HFFc6 (cell line): ENCODE data around the gene SH3PXD2B. TPM values are rescaled to one million over a fixed set of nuclear protein-coding genes. Genes with fewer than 3 reads are reported as not detected.

Experiments used
- DNase-seq: peaks from one replicate; pipeline ENCODE4 v3.0.0-alpha.2; 2018
- H3K27ac Mint-ChIP-seq: 2 replicates; pipeline ENCODE4 v1.8.0; 2020; ENCODE audit warnings: mild to moderate bottlenecking, mixed read lengths
- H3K27me3 Mint-ChIP-seq: 2 replicates; pipeline ENCODE4 v1.8.0; 2021; ENCODE audit warnings: mild to moderate bottlenecking, moderate library complexity, mixed read lengths; ENCODE audit not compliant: insufficient read depth
- H3K36me3 Mint-ChIP-seq: 2 replicates; pipeline ENCODE4 v1.8.0; 2021; ENCODE audit warnings: low read depth, mixed read lengths
- H3K4me1 Mint-ChIP-seq: 2 replicates; pipeline ENCODE4 v1.8.0; 2020; ENCODE audit warnings: low read depth, mixed read lengths
- H3K4me3 Mint-ChIP-seq: 2 replicates; pipeline ENCODE4 v1.8.0; 2020; ENCODE audit warnings: mild to moderate bottlenecking, moderate library complexity, mixed read lengths
- H3K9me3 Mint-ChIP-seq: 2 replicates; pipeline ENCODE4 v1.8.0; 2020; ENCODE audit warnings: mild to moderate bottlenecking, mixed read lengths
- total RNA-seq, 6 experiments: library from RNA; stranded (reverse); fragmentation: NEBNext Ultra II Directional; extraction: Animal tissue kit (Norgen Biotek cat#: 25700); gene quantifications; 2 replicates in 1 of 6; 3 replicates in 5 of 6; pipeline ENCODE4 v1.2.3, GENCODE V29; 2021
- TF ChIP-seq, protein P1 (sequence below): fragments of 200-600 bp; sonication (generic); IDR thresholded peaks from 2 replicates; pipeline ENCODE4 v1.5.0; 2021; ENCODE audit warnings: antibody characterized with exemption, mild to moderate bottlenecking

Gene SH3PXD2B
- total RNA-seq, 6 experiments from 2014 or later, result 12.4 to 28.4 (median 24.3) TPM

DNA sequence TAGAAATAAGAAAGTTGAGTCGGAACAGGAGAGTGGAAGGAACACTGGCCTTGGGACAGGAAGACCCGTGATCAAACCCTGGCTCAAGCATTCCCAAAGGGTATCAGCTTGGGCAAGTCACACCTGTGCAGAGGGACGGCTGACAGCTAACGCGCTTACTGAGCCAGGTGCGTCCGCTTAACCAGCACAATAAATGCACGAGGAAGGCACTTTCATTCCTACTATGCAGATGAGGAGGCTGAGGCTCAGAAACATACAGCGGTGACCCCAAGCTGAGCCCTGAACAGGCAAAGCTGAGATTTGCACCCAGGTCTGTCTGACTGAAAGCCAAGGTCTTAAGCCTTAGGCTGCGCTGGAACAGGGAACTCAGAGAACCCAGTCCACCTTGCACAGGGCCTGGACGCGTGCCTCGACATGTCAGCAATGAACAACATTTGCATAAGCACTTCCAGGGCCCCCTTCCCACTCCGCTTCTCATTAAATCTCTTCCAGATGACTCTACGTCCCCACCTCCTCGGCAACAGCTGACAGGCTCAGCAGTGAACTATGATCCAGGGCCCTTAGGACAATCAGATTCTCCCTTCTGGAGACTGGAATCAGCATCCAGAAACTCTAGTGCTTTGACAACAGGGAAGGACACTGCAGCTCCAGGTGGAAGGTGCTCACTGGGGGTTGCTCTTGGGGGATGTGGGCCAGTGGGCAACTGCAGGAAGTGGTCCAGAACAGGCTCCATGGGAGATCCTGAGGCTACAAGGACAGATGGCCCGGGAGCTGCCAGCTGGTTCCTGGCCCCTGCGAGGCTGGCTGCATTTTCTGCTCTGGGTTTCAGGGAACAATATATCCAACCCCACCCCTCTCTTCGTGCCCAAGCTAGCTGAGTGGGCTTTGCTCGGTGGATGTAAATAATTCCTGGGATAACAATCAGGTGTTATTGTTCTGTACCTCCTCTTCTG lies 35.2 kb downstream of the SH3PXD2B start:
- peaks cover 3% of the 10 kb centered on the region; the same call in 1 of the 2 replicates for H3K27me3 Mint-ChIP-seq
- H3K4me1 Mint-ChIP-seq, result peaks cover 54% of the 10 kb centered on the region
- peak overlapping the region; percentile 89; the same call in 1 of the 2 replicates for H3K27ac Mint-ChIP-seq
- no peaks in the 10 kb centered on the region for H3K9me3 Mint-ChIP-seq
- peaks cover 6% of the 10 kb centered on the region for H3K36me3 Mint-ChIP-seq
- TF ChIP-seq, protein P1, sequence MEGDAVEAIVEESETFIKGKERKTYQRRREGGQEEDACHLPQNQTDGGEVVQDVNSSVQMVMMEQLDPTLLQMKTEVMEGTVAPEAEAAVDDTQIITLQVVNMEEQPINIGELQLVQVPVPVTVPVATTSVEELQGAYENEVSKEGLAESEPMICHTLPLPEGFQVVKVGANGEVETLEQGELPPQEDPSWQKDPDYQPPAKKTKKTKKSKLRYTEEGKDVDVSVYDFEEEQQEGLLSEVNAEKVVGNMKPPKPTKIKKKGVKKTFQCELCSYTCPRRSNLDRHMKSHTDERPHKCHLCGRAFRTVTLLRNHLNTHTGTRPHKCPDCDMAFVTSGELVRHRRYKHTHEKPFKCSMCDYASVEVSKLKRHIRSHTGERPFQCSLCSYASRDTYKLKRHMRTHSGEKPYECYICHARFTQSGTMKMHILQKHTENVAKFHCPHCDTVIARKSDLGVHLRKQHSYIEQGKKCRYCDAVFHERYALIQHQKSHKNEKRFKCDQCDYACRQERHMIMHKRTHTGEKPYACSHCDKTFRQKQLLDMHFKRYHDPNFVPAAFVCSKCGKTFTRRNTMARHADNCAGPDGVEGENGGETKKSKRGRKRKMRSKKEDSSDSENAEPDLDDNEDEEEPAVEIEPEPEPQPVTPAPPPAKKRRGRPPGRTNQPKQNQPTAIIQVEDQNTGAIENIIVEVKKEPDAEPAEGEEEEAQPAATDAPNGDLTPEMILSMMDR, result no peak
- no peak overlapping the region for H3K4me3 Mint-ChIP-seq
- DNase-seq, result no peak

DNA sequence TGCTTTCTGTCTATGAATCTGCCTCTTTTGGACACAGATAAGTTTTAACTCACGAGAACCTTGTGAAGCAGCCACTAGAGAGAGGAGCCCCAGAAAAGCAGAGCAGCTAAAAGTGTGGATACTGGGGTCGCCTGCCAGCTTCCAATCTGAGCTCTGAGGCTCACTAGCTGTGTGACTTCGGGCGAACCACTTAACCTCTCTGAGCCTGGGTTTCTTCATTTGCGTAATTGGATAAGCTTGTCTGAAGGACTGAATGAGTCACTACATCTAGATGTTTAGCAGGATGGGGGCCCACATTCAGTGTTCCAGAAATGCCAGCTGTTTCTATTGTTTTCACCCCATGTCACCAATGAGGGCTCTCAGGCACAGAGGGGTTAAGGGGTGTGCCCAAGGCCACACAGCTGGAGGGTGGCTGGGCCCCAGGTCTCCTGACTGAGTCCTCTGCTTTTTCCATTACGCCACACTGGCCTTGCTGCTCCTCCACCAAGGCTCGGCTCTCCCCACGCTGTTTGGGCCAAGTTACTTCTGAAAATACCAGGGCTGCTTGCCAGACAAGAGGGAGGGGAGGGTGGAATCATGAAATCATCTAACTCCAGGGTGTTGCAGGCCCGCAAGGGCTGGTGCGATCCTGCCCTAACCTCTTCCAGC lies 36.2 kb downstream of the SH3PXD2B start:
- Mint-ChIP-seq H3K27ac (peak overlapping the region; percentile 89), H3K36me3 (peaks cover 6% of the 10 kb centered on the region), H3K9me3 (no peaks in the 10 kb centered on the region), H3K4me1 (peaks cover 64% of the 10 kb centered on the region), H3K27me3 (peaks cover 3% of the 10 kb centered on the region; the same call in 1 of the 2 replicates), H3K4me3 (peak overlapping the region; percentile 72)
- TF ChIP-seq, protein P1, result no peak
- DNase-seq, result peak; percentile 85

DNA sequence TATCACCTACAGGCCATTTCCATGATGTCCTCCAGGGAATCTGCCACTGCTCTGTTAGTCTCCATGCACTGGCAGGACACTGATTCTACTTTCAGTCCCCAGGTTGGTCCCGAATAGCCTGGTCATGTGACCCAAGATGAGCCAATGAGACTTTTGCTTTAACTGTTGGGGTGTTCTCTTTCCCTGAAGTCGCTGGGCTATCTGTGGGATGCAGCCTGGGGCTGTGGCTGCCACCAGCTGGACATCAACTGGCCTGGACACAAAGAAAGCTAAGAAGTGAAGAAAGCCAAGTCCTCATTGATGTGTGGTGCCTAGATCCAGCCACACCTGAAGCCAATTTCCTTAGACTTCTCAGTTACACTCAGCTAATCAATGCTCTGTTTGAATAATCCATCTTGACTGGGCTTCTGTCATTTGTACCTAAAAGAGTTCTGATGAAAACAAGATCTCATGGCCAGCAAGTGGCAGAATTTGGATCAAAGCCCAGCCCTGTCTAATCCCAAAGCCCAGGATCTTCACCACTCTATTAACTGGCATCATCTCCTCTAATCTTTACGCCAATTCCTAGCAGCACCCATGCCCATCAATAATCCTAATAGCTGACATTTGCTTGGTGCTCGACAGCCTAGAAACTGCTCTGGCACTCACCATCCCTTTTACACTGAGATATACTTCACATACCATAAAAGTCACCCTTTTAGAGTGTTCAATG lies 37.0 kb downstream of the SH3PXD2B start:
- Mint-ChIP-seq H3K4me3 (peak overlapping the region; percentile 72), H3K27me3 (peaks cover 3% of the 10 kb centered on the region; the same call in 1 of the 2 replicates), H3K36me3 (peaks cover 6% of the 10 kb centered on the region), H3K27ac (peak overlapping the region; percentile 89), H3K4me1 (peaks cover 72% of the 10 kb centered on the region), H3K9me3 (no peaks in the 10 kb centered on the region)
- DNase-seq, result no peak
- TF ChIP-seq, protein P1, result no peak

DNA sequence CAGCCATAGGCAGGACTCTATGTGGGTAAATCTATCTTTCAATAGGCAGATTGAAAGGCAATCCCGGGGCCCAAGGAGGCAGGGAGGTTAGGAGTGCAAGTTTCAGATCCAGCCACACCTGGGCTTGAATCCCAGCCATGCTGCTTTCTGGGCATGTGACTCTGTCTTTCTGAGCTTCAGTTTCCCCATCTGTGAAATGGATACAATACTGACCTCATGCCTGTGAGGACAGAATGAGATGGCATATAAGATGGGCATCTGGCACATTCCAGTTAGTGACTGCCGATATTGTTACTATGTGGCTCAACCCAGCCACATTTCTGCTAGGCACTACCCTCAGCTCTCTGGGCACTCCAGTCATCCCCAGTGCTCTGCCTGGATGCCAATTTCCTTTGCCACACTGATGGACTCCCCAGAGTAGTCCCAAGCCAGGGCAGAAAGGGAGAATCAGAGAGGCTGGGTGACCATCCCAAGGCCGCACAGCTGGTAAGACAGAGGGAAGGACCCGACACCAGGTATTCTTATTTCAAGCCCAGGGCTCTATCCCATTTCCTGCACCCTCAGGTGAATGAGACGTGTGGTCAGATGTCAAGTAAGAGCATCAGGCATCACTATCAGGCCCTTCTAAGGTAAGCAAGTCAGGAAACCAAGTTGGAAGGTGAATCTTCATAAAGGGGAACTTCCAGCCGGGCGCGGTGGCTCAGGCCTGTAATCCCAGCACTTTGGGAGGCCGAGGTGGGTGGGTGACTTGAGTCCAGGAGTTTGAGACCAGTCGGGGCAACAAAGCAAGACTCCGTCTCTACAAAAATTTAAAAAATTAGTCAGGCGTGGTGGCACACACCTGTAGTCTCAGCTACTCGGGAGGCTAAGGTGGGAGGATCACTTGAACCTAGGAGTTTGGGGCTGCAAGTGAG lies 38.7 kb downstream of the SH3PXD2B start:
- no peaks in the 10 kb centered on the region; the same call in 1 of the 2 replicates for H3K27me3 Mint-ChIP-seq
- H3K36me3 Mint-ChIP-seq, result peaks cover 6% of the 10 kb centered on the region
- H3K27ac Mint-ChIP-seq, result no peak overlapping the region
- no peak for DNase-seq
- TF ChIP-seq, protein P1, result no peak
- H3K4me3 Mint-ChIP-seq, result no peak overlapping the region
- peaks cover 80% of the 10 kb centered on the region for H3K4me1 Mint-ChIP-seq
- H3K9me3 Mint-ChIP-seq, result no peaks in the 10 kb centered on the region
